Occipital lobe (tissue), 2 donors: Measurements from ENCODE around the gene BARHL1. TPM values are rescaled to one million over a fixed set of nuclear protein-coding genes. Genes with fewer than 3 reads are reported as not detected.

Source experiments
- DNase-seq: peaks from one replicate; lab custom pipeline; 2025; lab: John Stamatoyannopoulos, UW
- total RNA-seq: library from RNA; depleted of rRNA; stranded (reverse); fragments of >200 nt; gene quantifications from one replicate; pipeline ENCODE4 v1.2.3, GENCODE V29; 2014

Gene BARHL1
- total RNA-seq, 1 donor from 2014 or later = not detected

DNA sequence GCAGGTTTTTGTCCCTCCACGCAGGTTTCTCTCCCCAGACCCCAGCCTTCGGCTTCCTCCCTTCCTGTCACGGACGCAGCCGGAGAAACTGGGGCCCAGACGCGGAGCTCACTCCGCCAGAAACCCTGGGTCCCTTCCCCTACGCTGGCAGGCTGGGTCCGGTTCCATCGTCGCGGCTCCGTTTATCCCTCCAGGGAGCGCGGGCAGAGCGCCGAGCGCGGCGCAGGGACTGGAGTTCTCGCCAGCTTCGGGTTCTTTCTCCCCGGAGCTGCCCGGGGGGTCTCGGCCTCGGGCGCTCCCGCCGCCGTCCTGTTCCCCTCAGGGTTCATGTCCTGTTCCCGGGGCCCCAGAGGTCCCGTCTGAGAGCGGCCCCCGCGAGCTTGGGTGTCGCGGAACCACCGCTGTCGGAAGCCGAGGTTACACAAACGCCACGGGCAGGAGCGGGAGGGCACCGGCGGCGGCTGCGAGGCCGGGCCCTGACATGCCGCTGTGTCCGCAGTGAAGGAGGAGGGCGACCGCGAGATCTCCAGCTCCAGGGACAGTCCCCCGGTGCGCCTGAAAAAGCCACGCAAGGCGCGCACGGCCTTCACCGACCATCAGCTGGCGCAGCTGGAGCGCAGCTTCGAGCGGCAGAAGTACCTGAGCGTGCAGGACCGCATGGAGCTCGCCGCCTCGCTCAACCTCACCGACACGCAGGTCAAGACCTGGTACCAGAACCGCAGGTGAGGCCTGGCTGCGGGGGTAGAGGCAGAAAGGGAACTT is 4.6 kb downstream of the BARHL1 start:
- no peak for DNase-seq

DNA sequence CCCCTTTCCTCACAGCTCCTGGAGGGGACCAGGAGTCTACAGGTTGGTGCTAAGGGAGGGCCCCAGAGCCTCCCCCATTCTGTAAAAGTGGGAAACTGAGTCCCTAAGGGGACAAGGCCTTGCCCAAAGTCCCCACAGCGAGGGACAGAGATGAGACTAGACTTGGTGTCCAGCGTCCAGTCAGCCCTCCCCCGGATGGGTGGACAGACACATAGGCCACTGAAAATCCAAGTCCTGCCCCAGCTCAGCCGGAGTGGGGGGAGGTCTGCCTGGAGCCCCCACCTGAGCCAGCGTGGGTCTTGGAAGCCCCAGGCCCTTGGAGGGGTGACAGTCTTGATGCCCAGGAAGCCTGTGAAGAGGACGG is 5.2 kb downstream of the BARHL1 start:
- DNase-seq = no peak

DNA sequence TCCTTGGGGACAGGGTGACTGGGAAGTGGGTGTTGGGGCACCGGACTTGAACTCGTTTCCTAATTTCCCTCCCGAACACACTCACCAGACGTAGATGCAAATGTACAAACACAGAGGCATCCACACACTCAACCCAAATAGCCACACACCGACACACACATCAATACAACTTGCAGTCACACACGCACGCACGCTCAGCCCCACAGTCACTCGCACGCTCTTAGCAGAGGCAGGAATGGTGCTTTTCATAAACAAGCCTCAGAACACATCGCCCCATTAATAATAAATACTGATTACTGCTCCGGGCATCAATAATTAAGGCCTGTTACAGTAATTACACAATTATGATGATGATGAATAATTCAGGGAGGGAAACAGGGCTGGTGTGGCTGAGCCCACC is 5.7 kb downstream of the BARHL1 start:
- DNase-seq = no peak

DNA sequence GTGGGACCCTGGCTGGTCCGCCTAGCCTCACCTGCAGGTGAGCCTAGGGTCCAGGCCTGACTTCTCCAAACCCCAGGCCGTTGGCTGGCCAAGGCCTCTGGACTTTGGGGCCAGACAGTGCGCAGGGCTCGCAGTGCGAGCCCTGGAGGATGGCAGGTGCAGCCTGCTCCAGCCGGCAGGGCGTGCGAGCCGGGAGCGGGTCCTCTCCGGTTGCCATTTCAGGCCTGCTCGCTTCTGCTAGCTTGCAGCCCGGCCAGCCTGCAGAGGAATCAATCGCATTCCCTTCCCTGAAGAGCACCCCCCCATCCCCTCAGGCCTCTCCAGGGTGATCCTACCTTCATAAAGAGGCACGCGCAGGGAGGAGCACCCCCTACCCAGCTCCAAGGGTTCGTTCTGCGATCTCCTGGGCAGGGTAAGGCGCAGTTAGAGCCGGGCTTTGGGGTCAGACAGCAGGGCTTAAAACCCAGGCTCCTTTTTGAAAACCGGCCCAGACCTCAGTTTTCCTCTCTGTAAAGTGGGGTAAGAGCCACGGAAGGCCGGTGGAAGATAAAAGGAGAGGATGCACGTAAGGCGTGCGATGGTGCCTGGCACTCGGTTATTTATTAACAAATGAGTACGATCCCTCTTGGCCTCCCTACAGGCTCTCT is 6.2 kb downstream of the BARHL1 start:
- no peak for DNase-seq

DNA sequence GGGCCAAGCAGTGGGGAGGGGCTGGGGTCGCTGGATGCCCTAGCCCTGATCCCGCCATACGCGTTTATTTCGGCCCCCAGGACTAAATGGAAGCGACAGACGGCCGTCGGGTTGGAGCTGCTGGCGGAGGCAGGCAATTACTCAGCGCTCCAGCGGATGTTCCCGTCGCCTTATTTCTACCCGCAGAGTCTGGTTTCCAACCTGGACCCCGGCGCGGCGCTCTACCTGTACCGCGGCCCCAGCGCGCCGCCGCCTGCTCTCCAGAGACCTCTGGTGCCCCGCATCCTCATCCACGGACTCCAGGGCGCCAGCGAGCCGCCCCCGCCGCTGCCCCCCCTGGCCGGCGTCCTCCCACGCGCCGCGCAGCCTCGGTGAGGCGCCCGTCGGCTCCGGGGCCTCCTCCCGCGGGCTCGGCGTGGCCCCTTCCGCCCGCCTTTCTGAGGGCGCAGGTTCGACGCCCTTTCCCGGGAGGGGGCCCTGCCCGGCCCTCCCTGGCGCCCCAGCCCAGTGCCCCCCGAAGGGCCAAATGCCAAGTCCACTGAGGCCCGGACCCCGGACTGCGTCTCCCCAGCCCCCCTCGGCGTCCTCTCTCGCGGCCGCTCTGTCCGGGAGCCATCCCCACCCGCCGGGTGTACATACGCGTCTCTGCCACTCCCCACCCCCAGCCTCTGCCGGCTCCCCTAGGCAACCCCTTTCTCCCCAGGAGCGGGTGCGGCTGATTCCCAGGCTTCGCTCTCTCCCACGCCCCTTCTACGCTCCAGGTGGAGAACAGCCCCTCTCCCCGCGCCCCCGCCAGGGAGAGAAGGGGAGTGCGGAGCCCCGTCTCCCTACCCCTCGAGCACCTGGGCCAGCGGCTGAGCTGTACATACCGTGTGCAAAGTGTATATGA is 7.0 kb downstream of the BARHL1 start:
- DNase-seq = no peak

DNA sequence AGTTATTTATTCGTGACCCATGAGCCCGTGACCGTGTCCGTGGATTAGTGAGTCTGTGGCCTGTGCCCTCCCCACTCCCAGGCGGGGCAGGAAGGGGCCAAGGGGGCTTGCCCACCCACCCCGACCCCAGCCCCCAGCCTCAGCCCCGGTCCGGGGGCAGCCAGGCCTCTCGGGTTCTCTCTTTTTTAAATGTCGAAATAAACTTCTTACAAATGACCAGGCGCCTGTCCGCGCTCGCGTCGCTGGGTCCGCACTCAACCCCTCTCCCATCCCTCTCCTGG is 7.6 kb downstream of the BARHL1 start:
- no peak for DNase-seq

DNA sequence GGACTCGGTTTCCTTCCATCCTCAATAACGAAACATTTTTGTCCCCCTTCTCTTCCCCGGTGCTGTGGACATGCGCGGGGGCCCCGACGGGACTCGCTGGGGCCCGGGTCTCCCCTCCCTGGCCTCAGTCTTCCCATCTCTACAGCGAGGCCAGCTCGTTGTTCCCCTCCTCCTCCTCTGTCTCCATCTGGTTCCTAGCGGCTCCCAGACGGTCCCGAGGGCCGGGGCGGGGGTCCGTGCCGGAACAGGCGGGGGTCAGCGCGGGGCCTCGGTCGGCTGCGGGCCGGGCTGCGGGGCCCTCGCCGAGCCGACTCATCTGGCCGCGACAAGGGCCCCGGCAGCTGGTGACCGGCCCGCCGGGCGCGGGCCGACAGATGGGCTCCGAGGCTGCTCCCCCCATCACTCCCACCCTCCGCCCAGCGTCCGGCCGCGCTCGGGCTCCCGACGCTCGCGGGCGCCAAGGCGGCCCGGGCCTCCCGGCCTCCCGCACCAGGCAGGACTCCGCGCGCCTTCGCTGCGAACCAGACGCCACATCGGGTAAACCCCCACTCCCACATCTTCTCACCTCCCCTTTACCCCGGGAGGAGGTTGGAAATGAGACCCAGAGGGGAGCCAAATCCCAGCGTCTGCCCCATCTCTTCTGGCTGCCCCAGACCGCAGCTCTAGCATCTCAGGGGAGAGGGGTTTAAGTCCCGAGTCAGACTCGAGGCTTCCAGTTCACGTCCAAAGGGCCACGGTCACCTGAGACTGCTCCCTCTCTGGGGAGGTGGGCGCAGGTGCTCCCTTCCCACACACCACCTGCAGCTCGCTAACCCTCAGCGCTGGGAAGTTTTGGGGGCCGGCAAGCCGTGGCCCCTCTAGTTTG is 8.1 kb downstream of the BARHL1 start:
- no peak for DNase-seq

DNA sequence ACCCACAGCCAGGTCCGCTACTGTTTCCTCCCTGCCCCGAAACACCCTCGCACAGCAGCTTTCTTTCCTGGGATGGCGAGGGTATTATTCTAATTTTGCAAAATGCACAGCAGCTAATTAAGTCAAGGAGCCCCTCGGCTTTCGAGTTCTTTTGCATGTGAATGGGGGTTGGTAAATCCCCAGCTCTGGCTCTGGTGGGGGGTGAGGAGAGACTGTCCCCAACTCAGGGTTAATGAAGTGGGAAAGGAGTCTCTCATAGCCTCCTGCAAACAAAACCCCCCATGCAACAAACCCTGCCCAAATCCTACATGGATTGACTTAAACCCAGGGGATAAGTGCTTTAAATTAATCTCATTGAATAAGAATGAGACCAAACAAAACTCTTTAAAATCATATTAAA is 8.8 kb downstream of the BARHL1 start:
- DNase-seq = no peak

DNA sequence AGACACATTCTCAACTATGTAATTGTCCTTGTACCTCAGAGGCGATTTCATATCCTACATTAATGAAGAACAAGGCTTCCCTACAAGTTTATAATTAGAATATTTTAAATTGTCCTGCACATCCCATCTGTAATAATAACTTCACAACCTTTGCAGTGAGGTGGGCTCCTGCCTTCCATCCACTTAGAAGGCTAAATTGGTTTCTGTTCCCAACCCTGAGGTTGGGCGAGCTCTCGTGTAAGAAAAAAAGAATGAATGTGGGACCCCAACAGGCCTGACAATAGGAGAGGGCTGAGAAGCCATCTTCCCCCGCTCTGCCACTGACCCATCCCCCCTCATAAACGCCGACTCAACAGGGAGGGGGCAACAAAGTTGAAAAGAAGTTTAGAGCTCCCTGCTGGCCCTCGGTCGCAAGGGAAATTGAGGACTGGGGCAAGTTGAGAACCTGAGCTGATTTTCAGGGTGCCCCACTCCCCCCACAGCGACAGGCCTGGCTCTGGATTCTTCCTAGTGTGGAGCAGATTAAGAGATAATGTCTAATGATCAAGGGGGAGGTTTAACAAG is 9.4 kb downstream of the BARHL1 start:
- no peak for DNase-seq

DNA sequence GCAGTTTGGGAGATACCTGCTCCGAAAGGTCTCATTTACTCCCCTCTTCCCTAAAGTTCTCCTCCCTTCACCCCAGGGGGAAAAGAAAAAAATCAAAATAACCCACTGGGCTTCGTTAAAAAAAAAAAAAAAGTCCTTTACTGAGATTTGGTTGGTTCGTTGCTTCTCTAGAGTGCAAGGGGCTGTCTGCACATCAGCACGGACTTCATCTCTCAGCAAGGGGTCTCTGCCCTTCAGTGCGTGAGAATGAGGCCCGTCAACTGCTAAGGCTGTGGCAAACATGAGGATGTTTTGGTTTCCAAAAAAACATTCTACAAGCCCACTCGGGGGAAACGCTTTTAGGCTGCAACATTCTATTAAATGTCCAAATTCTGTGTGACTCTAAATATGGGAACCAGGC is 10.0 kb downstream of the BARHL1 start:
- DNase-seq = no peak

DNA sequence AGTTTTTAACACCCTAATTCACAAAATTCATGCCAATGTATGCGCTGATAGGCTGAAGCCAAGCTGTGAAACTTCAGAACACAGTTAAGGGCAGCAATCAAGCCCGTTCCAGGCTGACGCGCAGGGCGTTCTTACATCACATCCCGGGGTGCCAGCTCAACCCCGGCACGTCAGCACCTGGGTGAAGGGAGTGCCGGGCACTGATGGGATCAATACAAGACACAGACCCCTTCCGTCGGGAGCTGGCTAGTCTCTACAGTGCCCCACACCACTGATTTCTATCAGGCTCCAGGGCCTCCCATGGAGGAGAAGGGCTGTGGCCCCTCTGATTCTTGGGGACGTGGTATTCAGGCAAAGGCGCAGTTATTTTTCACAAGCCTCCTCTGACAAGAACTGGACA is 12.0 kb downstream of the BARHL1 start:
- no peak for DNase-seq

DNA sequence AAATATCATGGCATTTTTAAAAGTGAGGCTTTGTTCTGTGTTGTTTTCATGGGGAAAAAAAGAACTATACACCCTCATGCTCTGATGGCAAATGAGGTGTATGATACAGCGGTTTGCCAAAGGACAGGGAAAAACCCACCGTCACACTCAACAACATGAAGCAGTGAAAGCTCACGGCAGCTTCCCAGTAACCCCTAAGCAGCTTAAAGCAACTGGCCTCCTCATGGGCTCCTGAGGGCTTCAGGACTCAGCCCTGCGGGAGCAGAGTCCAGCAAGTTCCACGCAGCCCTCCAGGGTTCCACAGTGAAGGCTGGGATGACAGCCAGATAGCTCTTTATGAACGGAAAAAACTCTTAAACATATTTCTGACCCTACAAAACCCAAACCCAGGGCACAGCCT is 12.9 kb downstream of the BARHL1 start:
- DNase-seq = no peak

DNA sequence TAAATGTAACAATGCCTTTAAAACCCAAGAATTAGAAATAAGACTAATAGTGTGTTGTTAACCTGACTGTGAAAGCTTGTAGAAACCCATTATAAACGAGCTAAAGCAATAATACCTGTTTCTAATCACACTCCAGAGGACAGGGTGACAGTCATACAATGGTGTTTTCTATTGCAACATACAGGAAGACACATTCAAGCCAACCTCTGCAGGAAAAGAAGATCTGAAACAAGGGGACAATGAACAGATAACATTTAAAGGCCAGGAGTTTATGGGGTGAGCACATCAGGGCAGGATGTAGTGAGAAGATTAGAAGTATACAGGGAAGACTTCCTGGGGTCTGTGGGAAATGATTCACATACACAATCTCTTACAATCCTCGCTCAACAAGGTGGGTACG is 13.8 kb downstream of the BARHL1 start:
- DNase-seq = no peak

DNA sequence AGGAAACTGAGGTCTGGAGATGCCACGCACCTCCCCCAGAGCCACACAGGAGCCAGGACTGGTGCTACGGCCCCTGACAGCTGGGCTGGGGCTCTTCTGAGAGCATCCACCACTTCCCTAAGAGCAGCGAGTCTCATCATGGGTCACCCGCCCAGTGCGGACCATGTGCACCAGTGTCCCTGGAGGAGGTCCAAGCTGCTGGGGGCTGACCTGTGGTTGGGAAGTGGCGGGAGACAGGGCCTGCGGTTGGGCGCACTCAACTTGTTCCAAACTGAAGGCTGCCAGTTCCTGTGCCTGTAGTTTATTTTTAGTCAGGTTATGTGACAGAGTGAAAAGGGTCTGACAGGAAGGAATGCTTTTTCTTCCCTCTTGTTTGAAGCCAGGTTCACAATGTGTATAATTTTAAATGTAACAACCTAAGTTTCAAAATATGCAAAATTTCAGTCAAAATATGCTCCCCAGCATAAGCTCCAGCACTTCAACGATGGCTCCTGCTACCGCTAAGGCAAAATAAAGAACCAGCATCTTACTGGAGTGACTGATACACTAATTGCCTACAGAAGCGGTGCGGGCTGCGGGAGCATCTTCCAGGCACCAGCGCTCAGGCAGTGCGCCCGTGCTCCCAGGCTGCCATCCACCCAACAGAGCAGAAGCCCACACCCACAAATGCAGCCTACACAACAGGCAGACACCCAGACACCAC is 14.8 kb downstream of the BARHL1 start:
- no peak for DNase-seq

DNA sequence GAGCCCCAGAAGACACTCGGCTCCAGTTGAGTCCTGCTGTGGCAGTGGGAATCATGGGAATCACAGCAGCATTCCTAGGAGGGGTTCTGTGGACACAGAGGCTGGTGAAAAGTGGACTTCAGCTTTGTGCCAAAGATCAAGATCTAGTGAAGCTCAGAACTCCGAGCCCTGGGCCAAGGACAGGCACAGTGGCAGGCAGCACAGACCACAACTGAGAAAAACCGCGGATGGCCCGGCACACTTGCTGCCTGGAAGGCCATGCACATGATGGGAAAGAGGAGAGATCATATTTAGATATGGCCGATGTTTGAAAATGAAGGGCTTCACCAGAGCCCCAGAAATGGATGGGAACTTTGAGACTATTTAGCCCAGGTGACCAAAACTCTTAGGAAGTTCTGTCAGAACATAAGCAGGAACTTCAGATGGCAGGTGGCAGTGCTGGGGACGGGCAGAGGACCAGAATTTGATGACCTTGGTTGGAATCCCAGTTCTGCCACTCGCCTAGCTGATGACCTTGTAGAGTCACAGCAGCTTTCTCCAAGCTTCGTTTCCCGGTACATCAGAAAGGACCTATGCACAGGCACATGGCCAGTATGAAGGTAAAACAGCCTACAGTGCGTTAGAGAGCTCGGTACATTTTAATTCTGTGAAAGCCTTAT is 18.0 kb downstream of the BARHL1 start:
- DNase-seq = no peak

DNA sequence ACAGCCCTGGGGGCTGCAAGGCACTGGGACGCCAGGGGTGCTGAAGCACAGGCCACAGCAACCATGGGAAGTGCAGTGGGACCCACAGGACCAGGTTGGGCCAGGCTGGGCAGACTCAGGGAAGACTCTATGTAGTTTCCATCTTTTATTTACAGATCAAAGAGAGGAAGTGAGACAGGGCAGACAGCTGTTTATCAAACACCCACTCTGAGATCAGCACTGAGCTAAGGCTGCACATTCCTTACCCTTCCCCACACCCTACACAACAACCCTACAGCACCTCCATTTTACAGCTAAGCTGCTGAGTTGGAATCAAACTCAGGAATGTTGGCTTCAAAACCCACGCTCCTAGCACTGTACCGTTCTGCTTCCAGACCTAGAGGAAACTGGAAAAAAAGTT is 19.8 kb downstream of the BARHL1 start:
- DNase-seq = no peak

DNA sequence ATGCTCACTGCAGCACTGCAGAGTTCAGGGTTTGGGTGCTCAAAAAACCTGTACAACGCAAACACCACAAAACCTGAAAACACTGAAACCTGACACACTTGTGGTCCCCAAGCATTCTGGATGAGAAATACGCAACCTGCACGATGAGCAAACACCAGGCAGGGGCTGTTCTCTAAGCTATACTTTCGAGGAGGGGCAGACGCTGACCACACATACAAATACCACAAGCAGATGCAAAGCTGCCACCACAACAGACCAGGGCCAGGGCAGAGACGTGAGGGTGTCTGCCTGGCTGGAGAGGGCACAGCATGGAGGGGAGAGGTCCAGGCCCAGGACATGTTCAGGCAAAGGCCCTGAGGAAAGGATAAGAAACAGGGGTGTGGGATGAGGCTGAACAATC is 23.0 kb downstream of the BARHL1 start:
- no peak for DNase-seq

DNA sequence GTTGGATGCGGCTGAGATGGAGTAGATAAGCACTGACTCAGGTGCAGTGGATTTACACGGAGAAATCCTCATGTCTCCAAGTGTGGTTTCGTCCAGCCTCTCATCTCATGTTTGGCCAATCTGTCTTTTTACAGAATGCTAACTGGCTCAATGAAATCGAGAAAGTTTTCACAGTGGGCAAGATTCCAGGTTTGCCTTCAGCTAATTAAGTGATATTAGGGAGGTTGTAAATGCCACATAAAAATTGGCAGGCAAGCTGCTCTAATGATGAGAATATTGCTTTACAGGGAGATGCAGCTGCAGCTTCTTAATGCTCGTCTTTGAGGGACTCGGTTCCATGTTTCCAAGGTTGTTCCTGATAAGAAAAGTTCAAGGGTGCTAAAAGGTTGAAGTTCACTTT is 23.7 kb downstream of the BARHL1 start:
- no peak for DNase-seq

DNA sequence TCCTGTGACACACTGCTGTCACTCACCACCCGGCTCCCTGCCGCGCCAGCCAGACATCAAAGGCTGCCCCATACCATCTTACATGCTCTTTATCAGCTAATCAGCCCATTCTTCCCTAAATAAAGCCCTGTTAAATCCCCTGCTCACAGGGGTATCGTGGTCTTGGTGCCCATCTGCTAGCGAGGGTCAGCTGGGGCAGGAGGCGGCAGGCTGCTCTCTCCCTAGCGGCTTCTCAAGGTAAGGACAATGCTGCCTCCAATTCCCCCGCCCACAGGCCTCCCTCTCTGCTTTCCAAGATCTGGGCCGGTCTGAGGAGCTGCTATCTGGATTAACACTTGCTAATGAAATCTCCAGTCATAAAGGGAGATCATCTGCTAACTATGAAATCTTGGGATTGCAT is 26.8 kb downstream of the BARHL1 start:
- DNase-seq = no peak

DNA sequence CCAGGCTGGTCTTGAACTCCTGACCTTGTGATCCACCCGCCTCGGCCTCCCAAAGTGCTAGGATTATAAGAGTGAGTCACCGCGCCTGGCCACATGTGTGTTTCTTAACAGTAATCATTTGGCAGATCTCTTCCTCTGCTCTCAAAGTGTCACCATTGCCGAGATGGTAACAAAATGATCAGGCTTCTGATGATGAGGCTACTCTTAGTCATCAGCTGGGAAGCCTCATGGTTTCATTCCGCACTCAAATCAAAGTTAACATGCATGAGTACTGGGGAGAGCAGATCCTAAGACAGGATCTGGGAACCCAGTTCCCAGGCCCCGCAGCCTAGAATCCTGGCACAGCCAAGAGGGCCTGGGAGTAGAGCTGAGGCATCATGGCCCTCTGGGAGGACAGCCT is 27.4 kb downstream of the BARHL1 start:
- DNase-seq = no peak
